Right lobe of liver (tissue), 4 donors: ENCODE data around the gene ZNF672.

Experiments used
- POLR2A ChIP-seq: fragments of 450-650 bp; IDR thresholded peaks from one replicate; pipeline ENCODE4 v1.6.1; 2017; ENCODE audit warnings: antibody characterized with exemption, mild to moderate bottlenecking
- TF ChIP-seq, protein P1 (sequence below), 4 donors: fragments of 200-600 bp in 3 of 4; fragments of 450-650 bp in 1 of 4; IDR thresholded peaks; one replicate each; pipeline versions ENCODE4 v1.5.1 to v1.8.0; 2016 to 2022; ENCODE audit warnings: antibody characterized with exemption in 4 of 4, mild to moderate bottlenecking in 2 of 4
- donor health status: DM: no; HTN: no; CAD: no.
- donor health status: DM: no; HTN: no; CAD: no.
- donor health status: DM: no; HTN: yes; CAD: no.

GRCh38 chr1:248860007-248860406, 22.0 kb downstream of the ZNF672 start:
- TF ChIP-seq, protein P1, sequence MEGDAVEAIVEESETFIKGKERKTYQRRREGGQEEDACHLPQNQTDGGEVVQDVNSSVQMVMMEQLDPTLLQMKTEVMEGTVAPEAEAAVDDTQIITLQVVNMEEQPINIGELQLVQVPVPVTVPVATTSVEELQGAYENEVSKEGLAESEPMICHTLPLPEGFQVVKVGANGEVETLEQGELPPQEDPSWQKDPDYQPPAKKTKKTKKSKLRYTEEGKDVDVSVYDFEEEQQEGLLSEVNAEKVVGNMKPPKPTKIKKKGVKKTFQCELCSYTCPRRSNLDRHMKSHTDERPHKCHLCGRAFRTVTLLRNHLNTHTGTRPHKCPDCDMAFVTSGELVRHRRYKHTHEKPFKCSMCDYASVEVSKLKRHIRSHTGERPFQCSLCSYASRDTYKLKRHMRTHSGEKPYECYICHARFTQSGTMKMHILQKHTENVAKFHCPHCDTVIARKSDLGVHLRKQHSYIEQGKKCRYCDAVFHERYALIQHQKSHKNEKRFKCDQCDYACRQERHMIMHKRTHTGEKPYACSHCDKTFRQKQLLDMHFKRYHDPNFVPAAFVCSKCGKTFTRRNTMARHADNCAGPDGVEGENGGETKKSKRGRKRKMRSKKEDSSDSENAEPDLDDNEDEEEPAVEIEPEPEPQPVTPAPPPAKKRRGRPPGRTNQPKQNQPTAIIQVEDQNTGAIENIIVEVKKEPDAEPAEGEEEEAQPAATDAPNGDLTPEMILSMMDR (IDR thresholded peaks at IDR 0.05): no peak
- TF ChIP-seq POLR2A: no peak
